DOHH2 (cell line): ENCODE results near the gene LIF.

Experiments used
- EZH2phosphoT487 ChIP-seq: fragments of 200-600 bp; sonication (generic); IDR thresholded peaks from 2 replicates; pipeline ENCODE4 v1.6.1; 2017; ENCODE audit warnings: borderline replicate concordance, mild to moderate bottlenecking, antibody characterized with exemption, low read length, moderate library complexity, mixed read lengths
- TF ChIP-seq, protein P1 (sequence below): fragments of 200-600 bp; sonication (generic); IDR thresholded peaks from one replicate; pipeline ENCODE4 v1.5.1; 2014; ENCODE audit warnings: antibody characterized with exemption, mild to moderate bottlenecking, low read depth, low read length; ENCODE audit not compliant: poor library complexity, severe bottlenecking

DNA sequence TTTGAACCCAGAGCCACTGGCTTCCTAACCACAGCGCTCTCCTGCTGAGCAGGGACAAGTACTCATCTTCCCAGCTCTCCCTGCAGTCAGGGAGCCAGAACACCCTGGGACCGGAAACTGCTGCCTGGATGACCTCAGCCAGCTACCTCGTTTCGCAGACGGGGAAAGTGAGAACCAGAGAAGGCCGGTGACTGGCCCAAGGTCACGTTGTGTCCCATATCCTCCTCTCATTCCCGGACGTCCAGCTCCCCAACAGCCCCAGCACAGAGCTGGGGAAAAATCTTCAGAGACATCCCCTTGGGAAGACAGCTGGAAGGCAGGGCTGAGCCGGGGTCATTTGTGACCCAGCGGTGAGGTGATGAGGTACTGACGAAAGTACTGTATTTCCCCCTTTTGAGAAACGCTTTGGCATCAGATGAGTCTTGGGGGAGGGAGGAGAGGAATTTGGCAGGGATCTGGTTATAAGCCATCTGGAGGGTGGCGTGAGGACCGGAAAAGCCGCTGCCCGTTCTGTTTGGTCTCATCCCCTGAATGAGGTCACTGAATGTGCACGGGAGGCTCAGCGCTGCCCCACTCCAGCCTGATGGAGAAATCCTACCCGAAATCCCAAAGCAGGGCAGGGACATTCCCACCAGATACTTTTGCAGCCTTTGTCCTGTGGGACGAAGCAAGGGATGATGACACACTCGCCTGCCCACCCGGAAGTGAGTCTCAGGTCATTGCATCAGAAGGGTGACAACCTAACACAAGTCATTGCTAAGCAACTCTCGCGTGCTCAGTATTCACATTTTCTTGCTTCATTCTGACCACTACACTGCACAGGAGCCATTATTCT, 41.1 kb downstream of the LIF start:
- TF ChIP-seq, protein P1, sequence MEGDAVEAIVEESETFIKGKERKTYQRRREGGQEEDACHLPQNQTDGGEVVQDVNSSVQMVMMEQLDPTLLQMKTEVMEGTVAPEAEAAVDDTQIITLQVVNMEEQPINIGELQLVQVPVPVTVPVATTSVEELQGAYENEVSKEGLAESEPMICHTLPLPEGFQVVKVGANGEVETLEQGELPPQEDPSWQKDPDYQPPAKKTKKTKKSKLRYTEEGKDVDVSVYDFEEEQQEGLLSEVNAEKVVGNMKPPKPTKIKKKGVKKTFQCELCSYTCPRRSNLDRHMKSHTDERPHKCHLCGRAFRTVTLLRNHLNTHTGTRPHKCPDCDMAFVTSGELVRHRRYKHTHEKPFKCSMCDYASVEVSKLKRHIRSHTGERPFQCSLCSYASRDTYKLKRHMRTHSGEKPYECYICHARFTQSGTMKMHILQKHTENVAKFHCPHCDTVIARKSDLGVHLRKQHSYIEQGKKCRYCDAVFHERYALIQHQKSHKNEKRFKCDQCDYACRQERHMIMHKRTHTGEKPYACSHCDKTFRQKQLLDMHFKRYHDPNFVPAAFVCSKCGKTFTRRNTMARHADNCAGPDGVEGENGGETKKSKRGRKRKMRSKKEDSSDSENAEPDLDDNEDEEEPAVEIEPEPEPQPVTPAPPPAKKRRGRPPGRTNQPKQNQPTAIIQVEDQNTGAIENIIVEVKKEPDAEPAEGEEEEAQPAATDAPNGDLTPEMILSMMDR = no peak
- TF ChIP-seq EZH2phosphoT487 = no peak
